H9 (cell line): ENCODE measurements around the gene SPSB2. TPM values are rescaled to one million over a fixed set of nuclear protein-coding genes. Genes with fewer than 3 reads are reported as not detected.

Experiments
- DNase-seq: peaks from one replicate; pipeline ENCODE4 v3.0.0-alpha.2; 2017
- H2AFZ ChIP-seq: one replicate; pipeline ENCODE4 v1.6.1; 2013; ENCODE audit warnings: mild to moderate bottlenecking, low read length, control low read depth, moderate library complexity
- H2AK5ac ChIP-seq: 2 replicates; pipeline ENCODE4 v1.6.1; 2013; ENCODE audit warnings: low read length, control low read depth, mixed read lengths; ENCODE audit not compliant: insufficient read length
- H2BK120ac ChIP-seq: one replicate; pipeline ENCODE4 v1.6.1; 2013; ENCODE audit warnings: low read depth, mild to moderate bottlenecking, low read length, control low read depth, inconsistent platforms; ENCODE audit not compliant: poor library complexity, severe bottlenecking
- H2BK12ac ChIP-seq: 2 replicates; pipeline ENCODE4 v1.6.1; 2013; ENCODE audit warnings: low read length, control low read depth, mixed read lengths, low read depth; ENCODE audit not compliant: insufficient read length
- H2BK15ac ChIP-seq: 2 replicates; pipeline ENCODE4 v1.6.1; 2013; ENCODE audit warnings: low read depth, low read length, control low read depth
- H2BK20ac ChIP-seq: one replicate; pipeline ENCODE4 v1.6.1; 2013; ENCODE audit warnings: low read depth, mild to moderate bottlenecking, low read length, control low read depth, inconsistent platforms; ENCODE audit not compliant: poor library complexity, severe bottlenecking
- H2BK5ac ChIP-seq: 2 replicates; pipeline ENCODE4 v1.6.1; 2013; ENCODE audit warnings: low read length, control low read depth, mixed read lengths; ENCODE audit not compliant: insufficient read length
- H3K14ac ChIP-seq: 2 replicates; pipeline ENCODE4 v1.6.1; 2013; ENCODE audit warnings: low read length, control low read depth; ENCODE audit not compliant: insufficient read depth
- H3K18ac ChIP-seq: 2 replicates; pipeline ENCODE4 v1.6.1; 2013; ENCODE audit warnings: low read depth, mild to moderate bottlenecking, mixed read lengths, low read length, control low read depth; ENCODE audit not compliant: insufficient read length
- H3K23ac ChIP-seq: 2 replicates; pipeline ENCODE4 v1.6.1; 2013; ENCODE audit warnings: low read length, control low read depth, mixed read lengths, low read depth; ENCODE audit not compliant: insufficient read length
- H3K23me2 ChIP-seq: 2 replicates; pipeline ENCODE4 v1.6.1; 2013; ENCODE audit warnings: low read depth, mild to moderate bottlenecking, mixed read lengths, low read length, control low read depth; ENCODE audit not compliant: insufficient read length, poor library complexity, severe bottlenecking
- H3K27ac ChIP-seq: 2 replicates; pipeline ENCODE4 v1.5.1; 2013; ENCODE audit warnings: low read length, control low read depth, mixed read lengths, low read depth; ENCODE audit not compliant: insufficient read length
- H3K27me3 ChIP-seq: 2 replicates; pipeline ENCODE4 v1.6.1; 2013; ENCODE audit warnings: low read length, control low read depth, inconsistent platforms; ENCODE audit not compliant: insufficient read depth
- H3K4ac ChIP-seq: 2 replicates; pipeline ENCODE4 v1.6.1; 2013; ENCODE audit warnings: low read depth, mild to moderate bottlenecking, control low read depth, inconsistent platforms, low read length, moderate library complexity
- H3K4me1 ChIP-seq: 2 replicates; pipeline ENCODE4 v1.6.1; 2013; ENCODE audit warnings: low read length, control low read depth, inconsistent platforms; ENCODE audit not compliant: insufficient read depth
- H3K4me2 ChIP-seq: 2 replicates; pipeline ENCODE4 v1.6.1; 2013; ENCODE audit warnings: low read length, control low read depth, mixed read lengths; ENCODE audit not compliant: insufficient read length, insufficient read depth
- H3K56ac ChIP-seq: 2 replicates; pipeline ENCODE4 v1.6.1; 2013; ENCODE audit warnings: low read depth, mild to moderate bottlenecking, mixed read lengths, low read length, control low read depth; ENCODE audit not compliant: insufficient read length
- H3K79me1 ChIP-seq: 2 replicates; pipeline ENCODE4 v1.6.1; 2013; ENCODE audit warnings: low read depth, mild to moderate bottlenecking, moderate library complexity, low read length, control low read depth, inconsistent platforms; ENCODE audit not compliant: insufficient read depth, poor library complexity, severe bottlenecking
- H3K79me2 ChIP-seq: 2 replicates; pipeline ENCODE4 v1.6.1; 2013; ENCODE audit warnings: low read length, control low read depth, inconsistent platforms; ENCODE audit not compliant: insufficient read depth
- H3K9ac ChIP-seq: 2 replicates; pipeline ENCODE4 v1.6.1; 2013; ENCODE audit warnings: low read length, control low read depth, mixed read lengths; ENCODE audit not compliant: insufficient read length; ENCODE audit errors: extremely low read depth
- H3K9me3 ChIP-seq: one replicate; pipeline ENCODE4 v1.6.1; 2013; ENCODE audit warnings: low read depth, low read length, inconsistent platforms; ENCODE audit not compliant: control insufficient read depth
- H3T11ph ChIP-seq: one replicate; pipeline ENCODE4 v1.6.1; 2013; ENCODE audit warnings: mild to moderate bottlenecking, low read length, control low read depth, inconsistent platforms
- H4K20me1 ChIP-seq: one replicate; pipeline ENCODE4 v1.6.1; 2013; ENCODE audit not compliant: control insufficient read depth, insufficient read length, insufficient read depth
- H4K5ac ChIP-seq: 2 replicates; pipeline ENCODE4 v1.6.1; 2013; ENCODE audit warnings: low read depth, mild to moderate bottlenecking, mixed read lengths, low read length, control low read depth; ENCODE audit not compliant: insufficient read length
- H4K8ac ChIP-seq: replicated peaks from 2 replicates; pipeline ENCODE4 v1.6.1; 2013; ENCODE audit warnings: low read length, control low read depth, mixed read lengths, low read depth; ENCODE audit not compliant: insufficient read length
- H4K91ac ChIP-seq: 2 replicates; pipeline ENCODE4 v1.6.1; 2013; ENCODE audit warnings: low read depth, mild to moderate bottlenecking, moderate library complexity, mixed read lengths, low read length, control low read depth; ENCODE audit not compliant: insufficient read length
- H3K27ac Mint-ChIP-seq, 3 experiments: 2 replicates in 2 of 3; 3 replicates in 1 of 3; pipeline ENCODE4 v1.8.0; 2020 to 2021; ENCODE audit warnings: mixed read lengths in 3 of 3, mild to moderate bottlenecking in 1 of 3, moderate library complexity in 1 of 3
- H3K27me3 Mint-ChIP-seq: 2 replicates; pipeline ENCODE4 v1.8.0; 2021; ENCODE audit warnings: low read depth, mild to moderate bottlenecking, moderate library complexity, mixed read lengths
- H3K36me3 Mint-ChIP-seq, 3 experiments: 2 replicates in 2 of 3; 3 replicates in 1 of 3; pipeline ENCODE4 v1.8.0; 2020 to 2021; ENCODE audit warnings: low read depth in 3 of 3, mixed read lengths in 3 of 3; ENCODE audit not compliant: insufficient read depth in 1 of 3
- H3K4me1 Mint-ChIP-seq, 2 experiments: 2 replicates each; pipeline ENCODE4 v1.8.0; 2020; ENCODE audit warnings: mixed read lengths in 2 of 2
- H3K4me3 Mint-ChIP-seq, 2 experiments: 2 replicates in 1 of 2; 3 replicates in 1 of 2; pipeline ENCODE4 v1.8.0; 2020 to 2021; ENCODE audit warnings: mild to moderate bottlenecking in 2 of 2, mixed read lengths in 2 of 2, moderate library complexity in 1 of 2
- H3K9me3 Mint-ChIP-seq, 2 experiments: 2 replicates in 1 of 2; 3 replicates in 1 of 2; pipeline ENCODE4 v1.8.0; 2020; ENCODE audit warnings: mild to moderate bottlenecking in 2 of 2, mixed read lengths in 2 of 2, moderate library complexity in 1 of 2
- CTCF ChIP-seq: fragments of 200-600 bp; sonication (generic); conservative IDR thresholded peaks from 3 replicates; pipeline ENCODE4 v1.8.0; 2021; ENCODE audit warnings: antibody characterized with exemption, mild to moderate bottlenecking
- WGBS: extraction: QIAGEN DNeasy Blood & Tissue Kit; methylation state at CpG from one replicate; pipeline ENCODE4 v1.1.7; 2013; ENCODE audit warnings: missing lambda C conversion rate, low lambda C conversion rate, mixed read lengths; ENCODE audit not compliant: insufficient read length; ENCODE audit errors: extremely low coverage; 5-methylcytosine and 5-hydroxymethylcytosine counted together
- total RNA-seq: library from RNA; stranded (reverse); gene quantifications from 2 replicates; pipeline ENCODE4 v1.2.1, GENCODE V29; 2021

Gene SPSB2
- total RNA-seq, 1 experiment from 2014 or later: 13.7 TPM

GRCh38 chr12:6872073-6873048, 742 bp downstream of the SPSB2 start:
- H3K27me3 Mint-ChIP-seq: no peaks in the 10 kb centered on the region; the same call in 1 of the 2 replicates
- no peak overlapping the region for H2AK5ac ChIP-seq
- no peak overlapping the region for H2BK12ac ChIP-seq
- peak overlapping the region; percentile 92 to 96 for H3K4me3 Mint-ChIP-seq
- H3K56ac ChIP-seq: no peak overlapping the region
- H2BK5ac ChIP-seq: no peak overlapping the region
- no peak overlapping the region for H2BK120ac ChIP-seq
- H3K4me1 Mint-ChIP-seq: peaks cover 38 to 51% of the 10 kb centered on the region in 2 experiments
- peaks cover 5% of the 10 kb centered on the region; the same call in 1 of the 2 replicates for H3K79me2 ChIP-seq
- H3K27ac ChIP-seq: no peak overlapping the region
- no peak overlapping the region for H3K23ac ChIP-seq
- H3K9me3 Mint-ChIP-seq: no peaks in the 10 kb centered on the region; a peak in 1 of 5 replicates
- H3K36me3 Mint-ChIP-seq: peaks cover 26 to 59% (median 43%) of the 10 kb centered on the region in 3 experiments
- peak overlapping the region; percentile 11 for H3K9ac ChIP-seq
- H3K27me3 ChIP-seq: no peaks in the 10 kb centered on the region
- H3K4me2 ChIP-seq: peak overlapping the region; percentile 69
- H3K18ac ChIP-seq: no peak overlapping the region
- peaks cover 11% of the 10 kb centered on the region for H3K23me2 ChIP-seq
- H4K20me1 ChIP-seq: no peaks in the 10 kb centered on the region
- no peak overlapping the region for H4K8ac ChIP-seq
- no peak overlapping the region for H3K4ac ChIP-seq
- peak; percentile 95 for DNase-seq
- H3T11ph ChIP-seq: no peak overlapping the region
- H3K9me3 ChIP-seq: no peaks in the 10 kb centered on the region
- no peak overlapping the region for H2BK15ac ChIP-seq
- no peak overlapping the region for H3K14ac ChIP-seq
- no peak overlapping the region for H4K5ac ChIP-seq
- H2BK20ac ChIP-seq: no peak overlapping the region
- WGBS: no CpG with 5 or more reads among the region's 40 CpGs
- H3K27ac Mint-ChIP-seq: peak overlapping the region; percentile 79 to 95 (median 87); a peak in 5 of 7 replicates
- H3K4me1 ChIP-seq: no peaks in the 10 kb centered on the region; the same call in 1 of the 2 replicates
- no peak overlapping the region for H4K91ac ChIP-seq
- H3K79me1 ChIP-seq: no peaks in the 10 kb centered on the region
- TF ChIP-seq CTCF: peak; percentile 98
- no peak overlapping the region for H2AFZ ChIP-seq
